ENCODE data around the gene SPPL3. TPM values are rescaled to one million over a fixed set of nuclear protein-coding genes. Genes with fewer than 3 reads are reported as not detected.
"Not testable (repeated sequence)": the region's sequence is repeated elsewhere in the genome, so short reads cannot be mapped to it uniquely, and the experiment has no call there.

The SPPL3 gene
- total and polyA plus RNA-seq, 2 experiments from 2014 or later: 10.9 to 27.8 TPM

DNA sequence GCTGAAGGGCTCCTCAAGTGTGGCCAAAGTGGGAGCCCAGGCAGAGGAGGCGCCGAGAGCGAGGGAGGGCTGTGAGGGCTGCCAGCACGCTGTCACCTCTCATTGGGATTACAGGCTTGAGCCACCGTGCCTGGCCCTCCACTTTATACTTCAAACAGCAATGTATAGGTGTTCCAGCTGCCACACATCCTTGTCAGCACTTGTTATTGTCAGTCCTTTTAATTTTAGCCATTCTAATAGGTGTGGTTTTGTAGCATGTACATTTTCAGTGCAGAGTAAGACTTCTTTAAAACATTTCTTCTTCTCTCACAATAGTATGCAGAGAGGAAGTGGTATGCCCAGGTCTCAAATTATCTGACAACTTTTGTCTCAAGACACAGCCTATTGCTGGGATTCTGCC is 46.6 kb upstream of the SPPL3 start (continued):
- TF ChIP-seq, protein P1, sequence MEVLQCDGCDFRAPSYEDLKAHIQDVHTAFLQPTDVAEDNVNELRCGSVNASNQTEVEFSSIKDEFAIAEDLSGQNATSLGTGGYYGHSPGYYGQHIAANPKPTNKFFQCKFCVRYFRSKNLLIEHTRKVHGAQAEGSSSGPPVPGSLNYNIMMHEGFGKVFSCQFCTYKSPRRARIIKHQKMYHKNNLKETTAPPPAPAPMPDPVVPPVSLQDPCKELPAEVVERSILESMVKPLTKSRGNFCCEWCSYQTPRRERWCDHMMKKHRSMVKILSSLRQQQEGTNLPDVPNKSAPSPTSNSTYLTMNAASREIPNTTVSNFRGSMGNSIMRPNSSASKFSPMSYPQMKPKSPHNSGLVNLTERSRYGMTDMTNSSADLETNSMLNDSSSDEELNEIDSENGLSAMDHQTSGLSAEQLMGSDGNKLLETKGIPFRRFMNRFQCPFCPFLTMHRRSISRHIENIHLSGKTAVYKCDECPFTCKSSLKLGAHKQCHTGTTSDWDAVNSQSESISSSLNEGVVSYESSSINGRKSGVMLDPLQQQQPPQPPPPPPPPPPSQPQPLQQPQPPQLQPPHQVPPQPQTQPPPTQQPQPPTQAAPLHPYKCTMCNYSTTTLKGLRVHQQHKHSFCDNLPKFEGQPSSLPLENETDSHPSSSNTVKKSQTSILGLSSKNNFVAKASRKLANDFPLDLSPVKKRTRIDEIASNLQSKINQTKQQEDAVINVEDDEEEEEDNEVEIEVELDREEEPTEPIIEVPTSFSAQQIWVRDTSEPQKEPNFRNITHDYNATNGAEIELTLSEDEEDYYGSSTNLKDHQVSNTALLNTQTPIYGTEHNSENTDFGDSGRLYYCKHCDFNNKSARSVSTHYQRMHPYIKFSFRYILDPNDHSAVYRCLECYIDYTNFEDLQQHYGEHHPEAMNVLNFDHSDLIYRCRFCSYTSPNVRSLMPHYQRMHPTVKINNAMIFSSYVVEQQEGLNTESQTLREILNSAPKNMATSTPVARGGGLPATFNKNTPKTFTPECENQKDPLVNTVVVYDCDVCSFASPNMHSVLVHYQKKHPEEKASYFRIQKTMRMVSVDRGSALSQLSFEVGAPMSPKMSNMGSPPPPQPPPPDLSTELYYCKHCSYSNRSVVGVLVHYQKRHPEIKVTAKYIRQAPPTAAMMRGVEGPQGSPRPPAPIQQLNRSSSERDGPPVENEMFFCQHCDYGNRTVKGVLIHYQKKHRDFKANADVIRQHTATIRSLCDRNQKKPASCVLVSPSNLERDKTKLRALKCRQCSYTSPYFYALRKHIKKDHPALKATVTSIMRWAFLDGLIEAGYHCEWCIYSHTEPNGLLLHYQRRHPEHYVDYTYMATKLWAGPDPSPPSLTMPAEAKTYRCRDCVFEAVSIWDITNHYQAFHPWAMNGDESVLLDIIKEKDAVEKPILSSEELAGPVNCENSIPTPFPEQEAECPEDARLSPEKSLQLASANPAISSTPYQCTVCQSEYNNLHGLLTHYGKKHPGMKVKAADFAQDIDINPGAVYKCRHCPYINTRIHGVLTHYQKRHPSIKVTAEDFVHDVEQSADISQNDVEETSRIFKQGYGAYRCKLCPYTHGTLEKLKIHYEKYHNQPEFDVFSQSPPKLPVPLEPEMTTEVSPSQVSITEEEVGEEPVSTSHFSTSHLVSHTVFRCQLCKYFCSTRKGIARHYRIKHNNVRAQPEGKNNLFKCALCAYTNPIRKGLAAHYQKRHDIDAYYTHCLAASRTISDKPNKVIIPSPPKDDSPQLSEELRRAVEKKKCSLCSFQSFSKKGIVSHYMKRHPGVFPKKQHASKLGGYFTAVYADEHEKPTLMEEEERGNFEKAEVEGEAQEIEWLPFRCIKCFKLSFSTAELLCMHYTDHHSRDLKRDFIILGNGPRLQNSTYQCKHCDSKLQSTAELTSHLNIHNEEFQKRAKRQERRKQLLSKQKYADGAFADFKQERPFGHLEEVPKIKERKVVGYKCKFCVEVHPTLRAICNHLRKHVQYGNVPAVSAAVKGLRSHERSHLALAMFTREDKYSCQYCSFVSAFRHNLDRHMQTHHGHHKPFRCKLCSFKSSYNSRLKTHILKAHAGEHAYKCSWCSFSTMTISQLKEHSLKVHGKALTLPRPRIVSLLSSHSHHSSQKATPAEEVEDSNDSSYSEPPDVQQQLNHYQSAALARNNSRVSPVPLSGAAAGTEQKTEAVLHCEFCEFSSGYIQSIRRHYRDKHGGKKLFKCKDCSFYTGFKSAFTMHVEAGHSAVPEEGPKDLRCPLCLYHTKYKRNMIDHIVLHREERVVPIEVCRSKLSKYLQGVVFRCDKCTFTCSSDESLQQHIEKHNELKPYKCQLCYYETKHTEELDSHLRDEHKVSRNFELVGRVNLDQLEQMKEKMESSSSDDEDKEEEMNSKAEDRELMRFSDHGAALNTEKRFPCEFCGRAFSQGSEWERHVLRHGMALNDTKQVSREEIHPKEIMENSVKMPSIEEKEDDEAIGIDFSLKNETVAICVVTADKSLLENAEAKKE (CRISPR knock-in tag; IDR thresholded peaks at IDR 0.05): no peak
- TF ChIP-seq NANOG (IDR thresholded peaks at IDR 0.05; ENCODE audit: borderline replicate concordance) (no peak), JUNB (IDR thresholded peaks at IDR 0.05; ENCODE audit: unreplicated experiment) (no peak), ZNF114 (CRISPR knock-in tag; IDR thresholded peaks at IDR 0.05) (no peak), EZH2phosphoT487 (IDR thresholded peaks at IDR 0.05; ENCODE audit: unreplicated experiment) (no peak)
- TF ChIP-seq, protein P2, sequence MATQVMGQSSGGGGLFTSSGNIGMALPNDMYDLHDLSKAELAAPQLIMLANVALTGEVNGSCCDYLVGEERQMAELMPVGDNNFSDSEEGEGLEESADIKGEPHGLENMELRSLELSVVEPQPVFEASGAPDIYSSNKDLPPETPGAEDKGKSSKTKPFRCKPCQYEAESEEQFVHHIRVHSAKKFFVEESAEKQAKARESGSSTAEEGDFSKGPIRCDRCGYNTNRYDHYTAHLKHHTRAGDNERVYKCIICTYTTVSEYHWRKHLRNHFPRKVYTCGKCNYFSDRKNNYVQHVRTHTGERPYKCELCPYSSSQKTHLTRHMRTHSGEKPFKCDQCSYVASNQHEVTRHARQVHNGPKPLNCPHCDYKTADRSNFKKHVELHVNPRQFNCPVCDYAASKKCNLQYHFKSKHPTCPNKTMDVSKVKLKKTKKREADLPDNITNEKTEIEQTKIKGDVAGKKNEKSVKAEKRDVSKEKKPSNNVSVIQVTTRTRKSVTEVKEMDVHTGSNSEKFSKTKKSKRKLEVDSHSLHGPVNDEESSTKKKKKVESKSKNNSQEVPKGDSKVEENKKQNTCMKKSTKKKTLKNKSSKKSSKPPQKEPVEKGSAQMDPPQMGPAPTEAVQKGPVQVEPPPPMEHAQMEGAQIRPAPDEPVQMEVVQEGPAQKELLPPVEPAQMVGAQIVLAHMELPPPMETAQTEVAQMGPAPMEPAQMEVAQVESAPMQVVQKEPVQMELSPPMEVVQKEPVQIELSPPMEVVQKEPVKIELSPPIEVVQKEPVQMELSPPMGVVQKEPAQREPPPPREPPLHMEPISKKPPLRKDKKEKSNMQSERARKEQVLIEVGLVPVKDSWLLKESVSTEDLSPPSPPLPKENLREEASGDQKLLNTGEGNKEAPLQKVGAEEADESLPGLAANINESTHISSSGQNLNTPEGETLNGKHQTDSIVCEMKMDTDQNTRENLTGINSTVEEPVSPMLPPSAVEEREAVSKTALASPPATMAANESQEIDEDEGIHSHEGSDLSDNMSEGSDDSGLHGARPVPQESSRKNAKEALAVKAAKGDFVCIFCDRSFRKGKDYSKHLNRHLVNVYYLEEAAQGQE (IDR thresholded peaks at IDR 0.05; ENCODE audit: unreplicated experiment): no peak

DNA sequence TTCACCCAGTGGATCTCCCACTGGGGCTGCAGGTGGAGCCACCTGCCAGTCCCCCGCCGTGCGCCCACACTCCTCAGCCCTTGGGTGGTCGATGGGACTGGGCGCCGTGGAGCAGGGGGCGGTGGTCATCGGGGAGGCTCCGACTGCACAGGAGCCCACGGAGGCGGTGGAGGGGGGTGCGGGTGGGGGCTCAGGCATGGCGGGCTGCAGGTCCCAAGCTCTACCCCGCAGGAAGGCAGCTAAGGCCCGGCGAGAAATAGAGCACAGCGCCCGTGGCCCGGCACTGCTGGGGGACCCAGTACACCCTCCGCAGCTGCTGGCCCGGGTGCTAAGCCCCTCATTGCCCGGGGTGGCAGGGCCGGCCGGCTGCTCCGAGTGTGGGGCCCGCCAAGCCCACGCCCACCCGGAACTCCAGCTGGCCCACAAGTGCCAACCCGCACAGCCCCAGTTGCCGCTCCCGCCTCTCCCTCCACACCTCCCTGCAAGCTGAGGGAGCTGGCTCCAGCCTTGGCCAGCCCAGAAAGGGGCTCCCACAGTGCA is 46.2 kb upstream of the SPPL3 start:
- not testable (repeated sequence) for H3K4me3 Mint-ChIP-seq

DNA sequence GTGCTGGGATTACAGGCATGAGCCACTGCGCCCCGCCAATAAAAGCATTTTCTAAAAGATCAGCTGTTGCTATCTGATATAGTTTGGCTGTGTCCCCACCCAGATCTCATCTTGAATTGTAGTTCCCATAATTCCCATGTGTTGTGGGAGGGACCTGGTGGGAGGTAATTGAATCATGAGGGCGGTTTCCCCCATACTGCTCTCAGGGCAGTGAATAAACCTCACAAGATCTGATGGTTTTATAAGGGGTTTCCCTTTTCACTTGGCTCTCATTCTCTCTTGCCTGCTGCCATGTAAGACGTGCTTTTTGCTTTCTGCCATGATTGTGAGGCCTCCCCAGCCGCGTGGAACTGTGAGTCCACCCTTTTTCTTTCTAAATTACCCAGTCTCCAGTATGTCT is 41.4 kb upstream of the SPPL3 start:
- H3K4me1 Mint-ChIP-seq; H3K27ac ChIP-seq (ENCODE audit: low read depth); ATAC-seq; H3K4me3 ChIP-seq; H3K4me2 ChIP-seq; H3K9me3 Mint-ChIP-seq; H3K4me1 ChIP-seq (ENCODE audit: insufficient read depth); H3K27me3 ChIP-seq (ENCODE audit: insufficient read depth); DNase-seq (ENCODE audit: low spot score); H3F3A ChIP-seq (replicated peaks; ENCODE audit: low read depth); H4K20me1 ChIP-seq (replicated peaks; ENCODE audit: insufficient read depth); H3K4me3 Mint-ChIP-seq; H3K27ac Mint-ChIP-seq; H3K27me3 Mint-ChIP-seq (ENCODE audit: insufficient read depth, low read depth, poor library complexity); H3K36me3 ChIP-seq (ENCODE audit: insufficient read depth); H3K9me2 ChIP-seq (ENCODE audit: insufficient read depth); H3K79me2 ChIP-seq (replicated peaks; ENCODE audit: insufficient read depth); H3K36me3 Mint-ChIP-seq (ENCODE audit: low read depth): not testable (repeated sequence)
- H2AFZ ChIP-seq: peak overlapping the region; percentile 88

More for the DNA sequence above, 46.2 kb upstream of the SPPL3 start:
- H3K27ac ChIP-seq (ENCODE audit: low read depth); H3K9me2 ChIP-seq (ENCODE audit: insufficient read depth); H3K4me2 ChIP-seq; H3K4me1 ChIP-seq (ENCODE audit: insufficient read depth); H3K4me3 ChIP-seq; H3K27me3 ChIP-seq (ENCODE audit: insufficient read depth); ATAC-seq; H4K20me1 ChIP-seq (replicated peaks; ENCODE audit: insufficient read depth); H3K79me2 ChIP-seq (replicated peaks; ENCODE audit: insufficient read depth); H3K4me1 Mint-ChIP-seq; H3K27me3 Mint-ChIP-seq (ENCODE audit: insufficient read depth, low read depth, poor library complexity); H3K27ac Mint-ChIP-seq; H3K36me3 ChIP-seq (ENCODE audit: insufficient read depth); H3K9me3 Mint-ChIP-seq; H3F3A ChIP-seq (replicated peaks; ENCODE audit: low read depth); DNase-seq (ENCODE audit: low spot score); H2AFZ ChIP-seq; H3K36me3 Mint-ChIP-seq (ENCODE audit: low read depth): not testable (repeated sequence)

All from GM23338 (cell line).